Measurements from ENCODE around the gene ATAT1. TPM values are rescaled to one million over a fixed set of nuclear protein-coding genes. Genes with fewer than 3 reads are reported as not detected.
A peak's percentile ranks its signal among the peaks of the same experiment; 100 is the strongest.

Gene ATAT1
- total and polyA plus RNA-seq, 2 of the 13 experiments (the other 11 are each of a cell fraction or from before 2014, with no cell fraction given) = 9.2 to 23.6 TPM

- no peak for TF ChIP-seq HNF1A (IDR thresholded peaks at IDR 0.05; ENCODE audit: low read depth)
- no peak for TF ChIP-seq HNF1A (CRISPR knock-in tag; IDR thresholded peaks at IDR 0.05; ENCODE audit: borderline replicate concordance)
- TF ChIP-seq, protein P1, sequence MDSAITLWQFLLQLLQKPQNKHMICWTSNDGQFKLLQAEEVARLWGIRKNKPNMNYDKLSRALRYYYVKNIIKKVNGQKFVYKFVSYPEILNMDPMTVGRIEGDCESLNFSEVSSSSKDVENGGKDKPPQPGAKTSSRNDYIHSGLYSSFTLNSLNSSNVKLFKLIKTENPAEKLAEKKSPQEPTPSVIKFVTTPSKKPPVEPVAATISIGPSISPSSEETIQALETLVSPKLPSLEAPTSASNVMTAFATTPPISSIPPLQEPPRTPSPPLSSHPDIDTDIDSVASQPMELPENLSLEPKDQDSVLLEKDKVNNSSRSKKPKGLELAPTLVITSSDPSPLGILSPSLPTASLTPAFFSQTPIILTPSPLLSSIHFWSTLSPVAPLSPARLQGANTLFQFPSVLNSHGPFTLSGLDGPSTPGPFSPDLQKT (CRISPR knock-in tag; IDR thresholded peaks at IDR 0.05; ENCODE audit: borderline replicate concordance) = no peak; the same call in 1 of the 2 replicates
- no peak for TF ChIP-seq ZNF33B (CRISPR knock-in tag; IDR thresholded peaks at IDR 0.05)
- no peak; the same call in 1 of the 2 replicates for TF ChIP-seq ARID2 (CRISPR knock-in tag; IDR thresholded peaks at IDR 0.05; ENCODE audit: borderline replicate concordance)
- no peak for TF ChIP-seq MIER2 (CRISPR knock-in tag; IDR thresholded peaks at IDR 0.05)
- peak; percentile 93; the same call in 1 of the 2 replicates for TF ChIP-seq GTF2F1 (IDR thresholded peaks at IDR 0.05; ENCODE audit: low read length)
- no peak; the same call in 1 of the 2 replicates for TF ChIP-seq ZNF776 (CRISPR knock-in tag; IDR thresholded peaks at IDR 0.05)
- TF ChIP-seq TBX2 (CRISPR knock-in tag; IDR thresholded peaks at IDR 0.05; ENCODE audit: borderline replicate concordance) = peak; percentile 78
- TF ChIP-seq RBM22 (optimal IDR thresholded peaks at IDR 0.05; ENCODE audit: low read length) = no peak
- TF ChIP-seq MEF2D (CRISPR knock-in tag; IDR thresholded peaks at IDR 0.05) = no peak; the same call in none of the 2 replicates
- 0 out of 4 replicates have a peak, but pooled peaks of 1 of the 2 experiments have one; percentile 22 for TF ChIP-seq EP300 (IDR thresholded peaks at IDR 0.05; ENCODE audit: low read depth in 2 of 2, low read length in 2 of 2)
- no peak; the same call in 1 of the 2 replicates for TF ChIP-seq EP300 (CRISPR knock-in tag; IDR thresholded peaks at IDR 0.05; ENCODE audit: borderline replicate concordance)
- no peak; the same call in 1 of the 2 replicates for TF ChIP-seq NFE2L1 (CRISPR knock-in tag; IDR thresholded peaks at IDR 0.05; ENCODE audit: borderline replicate concordance)
- TF ChIP-seq NBN (conservative IDR thresholded peaks at IDR 0.05) = no peak
- TF ChIP-seq CREB1 (IDR thresholded peaks at IDR 0.05) = peak; percentile 70
- TF ChIP-seq CREB1 (CRISPR knock-in tag; IDR thresholded peaks at IDR 0.05) = peak; percentile 86
- no peak for TF ChIP-seq TCF7L2 (IDR thresholded peaks at IDR 0.05; ENCODE audit: low read depth, low read length)
- TF ChIP-seq FOXO1 (CRISPR knock-in tag; IDR thresholded peaks at IDR 0.05) = peak; percentile 53; the same call in 1 of the 2 replicates
- TF ChIP-seq ZNF580 (CRISPR knock-in tag; IDR thresholded peaks at IDR 0.05; ENCODE audit: borderline replicate concordance, low read depth) = no peak; the same call in 1 of the 2 replicates
- no peak for TF ChIP-seq FOXC1 (CRISPR knock-in tag; IDR thresholded peaks at IDR 0.05; ENCODE audit: borderline replicate concordance)
- TF ChIP-seq, protein P2, sequence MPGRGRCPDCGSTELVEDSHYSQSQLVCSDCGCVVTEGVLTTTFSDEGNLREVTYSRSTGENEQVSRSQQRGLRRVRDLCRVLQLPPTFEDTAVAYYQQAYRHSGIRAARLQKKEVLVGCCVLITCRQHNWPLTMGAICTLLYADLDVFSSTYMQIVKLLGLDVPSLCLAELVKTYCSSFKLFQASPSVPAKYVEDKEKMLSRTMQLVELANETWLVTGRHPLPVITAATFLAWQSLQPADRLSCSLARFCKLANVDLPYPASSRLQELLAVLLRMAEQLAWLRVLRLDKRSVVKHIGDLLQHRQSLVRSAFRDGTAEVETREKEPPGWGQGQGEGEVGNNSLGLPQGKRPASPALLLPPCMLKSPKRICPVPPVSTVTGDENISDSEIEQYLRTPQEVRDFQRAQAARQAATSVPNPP (CRISPR knock-in tag; IDR thresholded peaks at IDR 0.05) = peak; percentile 52; the same call in 1 of the 2 replicates
- TF ChIP-seq TAF1 (CRISPR knock-in tag; IDR thresholded peaks at IDR 0.05) = peak; percentile 90
- no peak for TF ChIP-seq ZNF451 (CRISPR knock-in tag; IDR thresholded peaks at IDR 0.05)
- no peak for TF ChIP-seq SMARCE1 (IDR thresholded peaks at IDR 0.05; ENCODE audit: borderline replicate concordance)
Observed at GRCh38 chr6:30617565-30618269, 9.0 kb upstream of the ATAT1 start, which contains the start of gene MRPS18B (continued).
